NCI-H1436 treated with DMSO at 0.1 percent for 48 hours (cell line): ENCODE data around the gene MSL3.

Experiments used
- DNase-seq: peaks from one replicate; lab custom pipeline; 2025; lab: John Stamatoyannopoulos, UW

MSL3 gene, protein sequence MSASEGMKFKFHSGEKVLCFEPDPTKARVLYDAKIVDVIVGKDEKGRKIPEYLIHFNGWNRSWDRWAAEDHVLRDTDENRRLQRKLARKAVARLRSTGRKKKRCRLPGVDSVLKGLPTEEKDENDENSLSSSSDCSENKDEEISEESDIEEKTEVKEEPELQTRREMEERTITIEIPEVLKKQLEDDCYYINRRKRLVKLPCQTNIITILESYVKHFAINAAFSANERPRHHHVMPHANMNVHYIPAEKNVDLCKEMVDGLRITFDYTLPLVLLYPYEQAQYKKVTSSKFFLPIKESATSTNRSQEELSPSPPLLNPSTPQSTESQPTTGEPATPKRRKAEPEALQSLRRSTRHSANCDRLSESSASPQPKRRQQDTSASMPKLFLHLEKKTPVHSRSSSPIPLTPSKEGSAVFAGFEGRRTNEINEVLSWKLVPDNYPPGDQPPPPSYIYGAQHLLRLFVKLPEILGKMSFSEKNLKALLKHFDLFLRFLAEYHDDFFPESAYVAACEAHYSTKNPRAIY

GRCh38 chrX:11757719-11758399, at the start of gene MSL3:
MSL3 (plus strand) TSS chrX:11758237; CDS start chrX:11758264, 27 bp downstream.
- no peak for DNase-seq

DNA sequence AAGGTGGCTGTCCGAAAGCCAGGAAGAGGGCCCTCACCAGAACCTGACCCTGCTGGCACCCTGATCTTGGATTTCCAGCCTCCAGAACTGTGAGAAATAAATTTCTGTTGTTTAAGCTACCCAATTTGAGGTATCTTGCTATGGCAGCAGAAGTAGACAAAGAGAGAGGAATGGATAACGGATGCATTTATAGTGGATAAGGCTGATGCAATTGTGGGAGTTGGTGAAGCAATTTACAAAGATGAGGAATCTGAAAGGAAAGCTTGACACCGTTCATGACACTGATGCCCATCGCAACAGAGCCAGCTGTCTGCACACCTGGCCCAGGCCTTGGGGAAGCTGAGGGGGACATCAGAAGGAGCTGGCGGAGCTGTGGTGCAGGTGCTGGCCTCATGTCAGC, 35.7 kb upstream of the MSL3 start:
- no peak for DNase-seq

DNA sequence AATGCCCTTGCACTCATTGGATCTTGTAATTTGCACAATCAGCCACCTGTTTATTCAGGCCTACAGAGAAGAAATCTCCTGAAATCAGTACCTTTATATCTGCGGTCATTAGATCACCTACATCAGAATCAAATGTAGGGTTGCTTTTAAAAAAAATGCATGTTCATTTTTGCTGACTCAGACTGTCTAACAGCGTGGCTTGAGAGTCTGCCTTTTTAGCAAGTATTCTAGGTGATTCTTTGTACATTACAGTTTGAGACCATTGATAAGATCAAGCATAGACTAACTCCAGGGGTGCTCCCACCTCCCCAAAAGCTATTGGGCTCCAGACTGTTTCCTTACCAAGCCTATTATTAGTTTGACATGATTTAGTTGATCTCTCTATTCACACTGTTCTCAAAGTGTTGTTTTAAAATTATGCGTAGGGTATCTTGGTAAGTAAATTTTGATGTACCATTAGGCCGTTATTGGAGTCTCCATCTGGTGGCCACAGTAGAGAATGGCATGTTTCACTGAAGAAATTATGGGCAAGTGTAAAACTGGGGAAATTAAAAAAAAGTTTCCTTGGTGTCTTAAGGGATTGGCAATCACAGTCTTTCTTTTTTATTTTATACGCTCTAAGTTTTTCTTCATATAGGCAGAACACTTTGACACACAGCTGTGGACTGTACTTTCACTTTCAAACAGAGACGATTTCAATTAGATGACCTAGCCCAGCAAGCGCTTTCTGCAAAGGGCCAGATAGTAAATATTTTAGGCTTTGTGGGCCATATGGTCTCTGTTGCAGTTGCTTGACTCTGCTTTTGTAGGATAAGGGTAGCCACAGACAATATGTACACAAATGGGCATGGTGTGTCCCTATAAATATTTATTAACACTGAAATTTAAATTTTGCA, 33.7 kb upstream of the MSL3 start:
- no peak for DNase-seq

DNA sequence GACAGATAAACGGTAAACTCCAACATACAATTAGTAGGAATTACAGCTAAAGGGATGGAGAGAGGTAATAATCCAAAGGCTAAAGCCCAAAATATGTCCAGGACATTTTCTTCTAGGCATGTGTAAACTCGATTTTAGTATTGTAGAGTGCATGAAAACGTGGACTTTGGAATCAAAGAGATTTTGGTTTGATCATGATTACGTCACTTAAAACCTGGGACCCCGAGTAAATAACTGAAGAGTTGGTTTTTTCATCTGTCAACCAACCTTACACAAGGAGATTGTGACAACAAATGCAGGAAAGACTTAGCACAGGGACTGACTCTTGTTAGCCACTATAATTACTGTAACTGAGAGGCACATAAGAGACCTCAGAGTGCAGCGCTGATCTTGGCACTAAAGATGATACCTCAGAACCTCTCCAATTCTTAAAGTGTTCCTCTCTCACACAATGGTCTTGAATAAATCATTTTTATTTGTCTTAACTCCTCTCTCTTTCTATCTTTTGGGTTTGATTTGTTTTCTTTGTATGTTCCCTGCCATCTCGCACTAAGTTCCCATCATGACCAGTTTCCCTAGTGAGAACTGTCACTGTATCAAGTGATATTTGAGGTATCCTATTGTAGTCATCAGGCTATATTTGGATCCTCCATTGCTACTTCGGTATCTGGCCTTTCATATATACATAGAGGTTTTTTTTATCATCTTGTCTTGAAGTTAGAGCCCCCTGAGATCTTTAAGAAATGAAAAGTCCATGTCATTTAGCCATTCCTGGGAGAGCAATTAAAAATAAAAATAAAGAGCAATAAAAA, 32.2 kb upstream of the MSL3 start:
- DNase-seq = no peak

GRCh38 chrX:11728556-11728955, 29.5 kb upstream of the MSL3 start:
- DNase-seq = no peak

DNA sequence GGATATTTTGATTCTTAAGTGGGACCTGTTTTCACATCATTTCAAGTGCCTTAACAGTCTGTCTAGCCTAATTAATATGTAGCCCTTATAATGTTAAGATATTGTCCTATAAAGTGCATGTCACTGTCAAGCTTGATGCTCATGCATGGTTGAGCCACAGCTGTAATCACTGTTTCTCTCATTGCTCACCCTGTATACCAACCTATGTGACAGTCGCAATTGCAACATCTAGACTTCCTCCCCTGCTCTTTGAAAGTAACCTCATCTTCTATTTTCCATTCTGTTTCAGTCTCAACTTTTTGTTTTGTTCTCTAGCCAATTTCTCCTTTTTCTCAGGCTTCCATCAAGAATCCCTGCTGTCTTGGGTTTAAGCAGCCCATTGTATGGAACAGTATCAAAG, 24.4 kb upstream of the MSL3 start:
- no peak for DNase-seq

GRCh38 chrX:11739776-11740175, 18.3 kb upstream of the MSL3 start:
- no peak for DNase-seq

GRCh38 chrX:11740794-11741193, 17.2 kb upstream of the MSL3 start:
- no peak for DNase-seq

DNA sequence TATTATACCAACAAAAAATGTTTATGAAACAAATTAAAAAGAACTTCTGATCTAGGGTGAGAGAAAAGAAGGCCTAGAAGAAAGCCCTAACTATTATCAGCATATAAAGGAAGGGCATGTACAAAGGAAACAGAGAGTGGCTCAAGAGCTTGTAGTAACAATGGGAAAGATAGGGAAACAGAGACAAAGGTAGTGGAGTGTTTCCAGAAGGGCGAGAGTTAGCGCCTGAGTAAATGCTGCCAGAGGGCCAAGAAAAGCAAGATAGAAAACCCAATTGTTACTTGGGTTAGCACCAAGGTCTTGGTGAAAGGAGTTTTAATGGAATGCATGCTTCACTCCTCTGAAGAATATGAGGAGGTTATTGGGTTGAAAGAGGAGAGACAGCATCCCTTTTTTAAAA, 16.5 kb upstream of the MSL3 start:
- DNase-seq = no peak

DNA sequence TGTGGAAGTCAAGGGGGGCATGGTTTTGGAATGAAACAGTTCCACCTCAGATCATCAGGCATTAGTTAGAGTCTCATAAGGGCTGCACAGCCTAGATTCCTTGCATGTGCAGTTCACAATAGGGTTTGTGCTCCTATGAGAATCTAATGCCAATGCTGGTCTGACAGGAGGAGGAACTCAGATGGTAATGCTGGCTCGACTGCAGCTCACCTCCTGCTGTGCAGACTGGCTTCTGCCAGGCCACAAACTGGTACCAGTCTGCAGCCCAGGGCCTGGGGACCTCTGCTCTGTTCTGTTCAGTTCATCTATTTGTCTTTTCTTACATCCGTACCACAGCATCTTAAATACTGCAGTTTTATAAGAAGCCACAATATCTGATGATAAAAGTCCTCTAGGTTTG, 12.2 kb upstream of the MSL3 start:
- DNase-seq = no peak

- DNase-seq = no peak
Observed at GRCh38 chrX:11750046-11750445, 8.0 kb upstream of the MSL3 start.

- no peak for DNase-seq
Observed at GRCh38 chrX:11750694-11751093, 7.3 kb upstream of the MSL3 start.

DNA sequence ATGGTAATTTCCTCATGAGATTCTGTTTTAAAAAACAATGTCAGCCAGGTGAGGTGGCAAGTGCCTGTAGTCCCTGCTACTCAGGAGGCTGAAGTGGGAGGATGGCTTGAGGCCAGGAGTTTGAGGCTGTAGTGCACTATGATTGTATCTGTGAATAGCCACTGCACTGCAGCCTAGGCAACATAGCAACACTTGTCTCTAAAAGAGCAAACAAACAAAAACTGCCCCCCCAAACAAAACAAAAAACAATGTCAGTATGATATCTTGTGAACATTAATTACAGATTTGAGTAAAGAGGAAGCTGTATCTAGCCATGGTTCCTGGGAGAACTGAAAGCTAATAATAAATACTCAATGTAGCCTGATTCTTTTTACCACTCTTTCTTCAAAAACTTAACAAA, 6.8 kb upstream of the MSL3 start:
- DNase-seq = no peak

GRCh38 chrX:11753668-11754067, 4.4 kb upstream of the MSL3 start:
- DNase-seq = no peak

DNA sequence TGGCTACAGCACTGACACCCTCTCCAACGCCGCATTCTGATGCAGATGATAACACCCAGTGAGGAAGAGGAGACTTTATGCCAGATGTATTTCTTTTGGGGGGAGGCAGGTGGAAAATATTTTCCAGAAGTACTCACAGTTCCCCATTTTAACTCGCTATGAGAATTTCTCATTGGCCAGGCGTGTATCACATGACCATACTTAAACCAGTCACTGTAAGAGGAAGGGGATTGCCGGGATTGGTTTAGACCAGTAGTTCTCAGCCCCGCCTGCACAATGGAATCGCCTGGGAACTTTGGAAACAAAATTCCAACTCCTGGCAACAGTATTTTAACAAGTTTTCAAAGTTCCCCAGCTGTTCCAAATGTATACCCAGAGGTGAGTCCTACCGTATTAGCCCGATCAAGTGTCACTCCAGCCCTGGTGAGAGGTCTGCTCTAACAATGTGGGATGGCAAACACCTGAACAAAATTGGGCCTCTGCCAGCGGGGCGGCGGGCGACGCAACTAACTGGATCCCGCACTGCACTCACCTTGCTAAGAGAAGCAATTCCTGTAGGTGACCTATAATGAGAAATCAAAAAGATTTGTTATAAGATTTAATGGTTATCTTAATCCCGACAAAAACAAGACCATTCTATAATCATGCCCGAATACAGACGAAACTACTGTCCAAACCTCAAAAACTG, 2.9 kb upstream of the MSL3 start:
- no peak for DNase-seq

DNA sequence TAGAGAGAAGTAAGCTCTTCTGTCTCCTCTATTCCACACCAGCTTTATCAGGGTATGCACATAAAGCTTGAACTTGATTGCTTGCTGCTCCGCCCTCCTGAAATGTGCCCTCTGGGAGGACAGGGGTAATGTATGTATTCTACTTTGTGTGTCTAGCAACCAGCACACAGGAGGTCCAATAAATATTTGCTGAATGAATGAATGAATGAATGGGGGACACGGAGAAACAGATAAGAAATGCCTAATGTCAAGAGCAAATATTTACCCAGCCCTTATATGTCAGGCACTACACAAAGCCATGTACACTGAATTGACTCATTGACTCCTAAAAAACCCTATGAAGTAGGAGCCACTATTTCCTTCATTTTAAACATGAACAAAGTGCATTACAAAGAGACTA, 2.3 kb upstream of the MSL3 start:
- no peak for DNase-seq

DNA sequence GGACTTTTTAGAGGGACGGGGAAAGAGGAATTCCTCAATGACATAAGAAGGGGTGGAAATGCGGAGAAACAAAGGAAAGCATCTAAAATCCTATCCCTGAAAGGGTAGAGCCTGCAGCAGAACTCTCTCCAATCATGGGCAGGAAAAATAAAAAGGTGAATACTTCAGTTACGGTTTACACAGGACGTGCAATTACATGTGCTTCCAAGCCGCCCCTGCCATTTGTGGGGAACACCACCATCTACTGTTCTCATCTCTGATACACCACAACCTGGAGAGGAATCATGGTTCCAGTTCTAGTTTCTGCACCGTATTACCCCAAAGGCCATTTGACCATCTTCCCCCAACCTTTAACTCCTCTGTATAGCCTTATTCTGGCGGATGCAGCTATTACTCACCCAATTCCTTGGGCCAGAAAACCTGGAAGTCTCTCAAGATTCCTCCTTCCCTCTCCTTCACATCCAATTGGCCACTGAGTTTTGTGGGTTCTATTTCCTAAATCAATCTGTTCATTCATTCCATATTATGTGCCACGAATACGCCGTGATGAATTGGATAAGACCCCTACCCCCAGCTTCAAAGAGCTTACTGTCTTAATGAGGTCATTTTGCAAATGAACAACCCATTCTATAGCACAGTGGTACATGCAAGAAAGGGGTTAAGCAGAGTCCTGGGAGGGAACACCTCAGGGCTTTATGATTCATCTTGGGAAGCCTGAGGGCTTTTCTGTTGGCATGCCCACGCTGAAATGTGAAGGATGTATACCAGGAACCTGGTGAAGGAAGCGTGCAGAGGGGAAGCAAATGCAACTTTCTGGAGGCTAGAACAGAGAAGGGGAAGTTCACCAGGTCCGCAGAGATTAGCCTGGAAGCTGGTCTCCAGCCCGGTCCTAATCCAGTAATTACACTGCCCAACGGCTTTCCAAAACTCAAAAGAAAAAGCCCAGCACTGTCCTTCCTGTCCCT, 1.4 kb upstream of the MSL3 start:
- no peak for DNase-seq

GRCh38 chrX:11757397-11757718, 679 bp upstream of the MSL3 start:
- no peak for DNase-seq

- no peak for DNase-seq
Observed at GRCh38 chrX:11758400-11759171, 549 bp downstream of the MSL3 start.
